GM19467 (cell line): ENCODE measurements around the gene TGM4.
"Not testable (repeated sequence)": the region's sequence is repeated elsewhere in the genome, so short reads cannot be mapped to it uniquely, and the experiment has no call there.

Experiments
- ATAC-seq: cut with Tn5 transposase; IDR thresholded peaks from one replicate; pipeline ENCODE4 v1.9.1; 2021; ENCODE audit warnings: mild to moderate bottlenecking, moderate library complexity; ENCODE audit not compliant: unreplicated experiment

TGM4 gene

GRCh38 chr3:44949770-44950169, 75.4 kb downstream of the TGM4 start:
- not testable (repeated sequence) for ATAC-seq

- no peak for ATAC-seq
These were observed 75.9 kb downstream of the TGM4 start for GRCh38 chr3:44950275-44950734.

GRCh38 chr3:44952689-44953088, 78.3 kb downstream of the TGM4 start:
- no peak for ATAC-seq

GRCh38 chr3:44954304-44954703, 79.9 kb downstream of the TGM4 start:
- no peak for ATAC-seq

GRCh38 chr3:44954962-44955361, 80.6 kb downstream of the TGM4 start:
- ATAC-seq = no peak

GRCh38 chr3:44955917-44956316, 81.5 kb downstream of the TGM4 start:
- ATAC-seq = no peak

GRCh38 chr3:44957986-44958385, 83.6 kb downstream of the TGM4 start:
- ATAC-seq = no peak

- no peak for ATAC-seq
These were observed 84.0 kb downstream of the TGM4 start for GRCh38 chr3:44958386-44958785.

- no peak for ATAC-seq
These were observed 86.1 kb downstream of the TGM4 start for GRCh38 chr3:44960387-44961026.

- no peak for ATAC-seq
These were observed 87.5 kb downstream of the TGM4 start for GRCh38 chr3:44961888-44962287.

- no peak for ATAC-seq
These were observed 88.4 kb downstream of the TGM4 start for GRCh38 chr3:44962621-44963393.

GRCh38 chr3:44963571-44964325, 89.3 kb downstream of the TGM4 start:
- no peak for ATAC-seq
